Stimulated activated CD8-positive, alpha-beta memory T cell treated with anti-CD3 and anti-CD28 coated beads, Interleukin-12 subunit alpha, Interleukin-12 subunit beta, amount 100 ng/mL, for 24 hours (primary cell): ENCODE measurements around the gene CST9L.

Source experiments
- DNase-seq: peaks from one replicate; pipeline ENCODE4 v3.0.0-alpha.2; 2020; ENCODE audit errors: extremely low read depth

Gene CST9L

DNA sequence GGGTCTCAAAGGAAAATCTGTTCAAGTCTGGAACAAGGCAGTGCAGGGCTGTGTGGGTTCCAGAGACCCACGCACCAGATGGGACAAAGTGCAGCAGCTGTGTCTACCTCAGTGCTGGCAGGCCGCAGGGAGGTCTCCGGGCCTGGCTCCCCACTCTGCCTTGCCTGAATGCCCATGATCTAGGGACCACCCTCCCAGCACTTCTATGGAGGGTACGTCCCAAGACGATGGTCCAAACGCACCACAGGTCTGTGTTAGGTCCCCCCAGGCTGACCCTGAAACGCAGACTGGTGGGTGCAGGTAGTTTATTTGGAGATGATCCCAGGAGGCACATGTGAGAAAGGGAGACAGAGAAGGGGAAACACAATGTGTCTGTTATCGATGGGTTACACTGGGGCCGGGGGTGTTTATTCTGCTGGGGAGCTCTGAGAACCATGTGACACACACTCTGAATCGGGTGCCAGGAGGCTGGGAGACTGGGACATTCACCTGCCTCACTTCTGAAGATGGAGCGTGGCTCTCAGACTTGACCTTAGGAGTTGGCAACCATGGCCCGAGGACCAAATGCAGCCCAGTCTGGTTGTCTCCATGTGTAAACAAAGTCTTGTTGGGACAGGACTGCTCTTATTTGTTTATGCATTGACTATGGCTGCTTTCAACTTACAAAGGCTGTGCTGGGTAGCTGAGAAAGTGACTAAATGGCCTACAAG lies 21.7 kb downstream of the CST9L start:
- no peak for DNase-seq

GRCh38 chr20:23544133-23544532 lies 24.2 kb downstream of the CST9L start:
- no peak for DNase-seq

GRCh38 chr20:23542801-23543200 lies 25.5 kb downstream of the CST9L start:
- no peak for DNase-seq

GRCh38 chr20:23541776-23542175 lies 26.5 kb downstream of the CST9L start:
- DNase-seq: no peak

- DNase-seq: no peak
Measured at GRCh38 chr20:23541330-23541729, 27.0 kb downstream of the CST9L start.

DNA sequence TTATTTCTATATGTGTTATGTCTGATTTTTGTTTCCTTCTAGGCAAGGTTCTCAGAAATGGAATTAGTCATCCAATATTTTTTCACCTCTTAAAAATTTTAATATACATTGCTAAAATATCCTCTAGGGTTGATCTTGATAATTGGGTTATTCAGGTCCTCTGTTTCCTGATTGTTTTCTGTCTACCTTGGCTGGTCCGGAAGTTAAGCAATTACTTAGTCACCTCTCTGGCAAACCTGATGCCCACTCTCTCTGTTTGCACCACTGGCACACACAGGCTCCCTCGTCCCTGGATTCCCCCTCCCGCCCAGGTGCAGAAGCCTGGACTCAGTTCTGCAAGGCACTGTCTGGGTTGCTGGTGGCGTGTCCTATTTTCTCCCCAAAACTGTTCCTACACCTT lies 27.7 kb downstream of the CST9L start:
- DNase-seq: no peak

- DNase-seq: no peak
Measured at GRCh38 chr20:23537030-23537429, 31.3 kb downstream of the CST9L start.

DNA sequence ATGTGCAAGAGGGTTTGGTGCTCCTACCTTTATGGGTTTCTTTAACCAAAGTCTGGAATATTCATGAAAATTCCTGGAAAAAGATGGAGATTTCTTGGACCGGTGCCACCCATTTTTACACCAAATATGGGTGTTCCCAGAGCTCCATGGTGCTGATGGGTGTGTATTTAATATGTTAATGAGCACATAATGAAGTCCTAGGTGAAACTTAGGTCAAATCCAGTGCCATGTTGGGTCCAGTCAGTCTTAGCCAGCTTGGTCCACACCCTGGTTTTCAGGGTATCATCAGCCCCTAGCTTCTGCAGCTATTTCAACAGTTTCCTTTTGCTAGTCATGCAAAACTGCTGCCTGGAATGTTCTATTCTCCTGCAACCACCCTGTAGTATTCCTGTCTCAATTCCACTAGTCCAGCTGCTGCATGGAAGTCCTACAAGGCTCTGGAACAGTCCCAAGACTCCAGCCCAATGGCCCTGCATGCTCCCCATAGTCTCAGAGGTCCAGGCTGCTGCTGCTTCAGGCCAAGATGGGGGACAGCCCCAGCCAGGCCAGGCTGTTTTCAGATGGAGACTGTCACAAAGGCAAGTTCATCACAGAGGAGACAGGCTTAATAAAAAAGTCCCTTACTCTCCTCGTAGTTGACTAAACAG lies 31.8 kb downstream of the CST9L start:
- no peak for DNase-seq

- DNase-seq: no peak
Measured at GRCh38 chr20:23534801-23535593, 33.3 kb downstream of the CST9L start.

DNA sequence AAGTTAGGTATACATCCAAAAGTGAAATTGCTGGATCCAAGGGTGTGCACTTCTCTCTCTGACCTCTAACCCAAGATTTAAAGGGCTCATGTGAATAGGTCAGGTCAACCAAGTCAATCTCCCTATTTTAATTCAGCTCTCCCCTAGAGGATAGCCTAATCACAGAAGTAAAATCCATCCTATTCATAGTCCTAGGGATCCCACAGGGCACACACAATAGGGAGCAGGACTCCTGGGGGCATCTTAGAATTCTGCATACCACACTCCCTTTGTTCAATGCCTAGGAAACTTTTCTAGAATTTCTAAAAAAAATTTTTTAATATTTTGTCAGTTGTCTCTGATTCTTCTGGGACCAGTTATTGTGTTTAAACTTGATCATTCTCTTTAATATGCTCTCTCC lies 35.1 kb downstream of the CST9L start:
- no peak for DNase-seq

DNA sequence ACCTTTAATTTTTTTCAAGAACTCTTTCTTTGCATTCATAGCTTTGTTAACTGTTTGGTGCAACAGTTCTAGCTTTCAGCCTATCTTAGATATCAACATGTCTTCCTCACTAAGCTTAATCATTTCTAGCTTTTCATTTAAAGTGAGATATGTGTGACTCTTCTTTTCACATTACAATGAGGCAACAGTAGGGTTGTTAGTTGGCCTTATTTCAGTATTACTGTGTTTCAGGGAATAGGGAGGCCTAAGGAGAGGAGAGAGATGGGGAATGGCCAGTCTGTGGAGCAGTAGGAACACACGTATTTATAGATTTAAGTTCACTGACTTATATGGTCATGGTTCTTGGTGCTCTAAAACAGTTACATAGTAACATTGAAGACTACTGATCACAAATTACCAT lies 35.8 kb downstream of the CST9L start:
- no peak for DNase-seq

GRCh38 chr20:23530937-23531567 lies 37.2 kb downstream of the CST9L start:
- DNase-seq: no peak

DNA sequence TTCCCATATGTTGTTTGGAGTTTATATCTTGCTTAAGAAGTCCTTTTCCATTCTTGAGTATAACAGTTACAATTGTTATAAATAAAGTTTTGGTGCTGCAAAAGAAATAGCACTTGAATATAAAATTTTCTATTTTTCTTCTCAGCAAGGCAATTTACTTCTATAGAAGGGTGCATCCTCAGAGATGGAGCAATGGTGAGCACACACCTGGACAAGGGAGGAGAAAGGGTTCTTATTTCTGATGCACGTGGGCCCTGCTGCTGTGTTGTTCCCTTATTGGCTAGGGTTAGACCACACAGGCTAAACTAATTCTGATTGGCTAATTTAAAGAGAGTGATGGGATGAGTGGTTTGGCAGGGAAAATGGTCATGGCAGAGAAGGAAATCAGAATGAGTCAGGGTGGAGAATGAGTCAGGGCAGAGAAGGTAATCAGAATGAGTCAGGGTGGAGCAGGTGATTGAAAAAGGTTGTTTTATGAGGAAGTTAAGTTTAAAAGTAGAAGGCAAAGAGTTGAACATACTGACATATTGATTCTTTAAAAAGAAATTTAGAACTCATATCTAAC lies 39.3 kb downstream of the CST9L start:
- DNase-seq: no peak

DNA sequence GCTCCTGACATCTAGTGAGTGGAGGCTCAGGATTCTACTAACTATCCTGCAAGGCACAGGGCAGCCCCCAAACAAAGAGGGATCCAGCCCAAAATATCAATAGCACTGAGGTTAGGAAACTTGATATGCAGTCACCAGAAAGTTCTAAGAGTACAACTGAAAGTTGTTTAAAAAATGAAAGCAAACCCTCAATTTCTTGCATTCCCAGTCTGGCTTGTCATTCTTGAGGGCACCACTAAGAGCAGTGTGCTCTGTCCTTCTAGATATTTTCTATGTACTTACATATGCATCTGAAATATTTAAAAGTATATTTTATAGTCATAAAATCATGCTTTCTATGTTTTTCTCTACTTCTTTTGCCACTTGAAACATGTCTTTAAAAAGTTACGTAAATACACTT lies 41.4 kb downstream of the CST9L start:
- no peak for DNase-seq

GRCh38 chr20:23524146-23524545 lies 44.1 kb downstream of the CST9L start:
- DNase-seq: no peak

DNA sequence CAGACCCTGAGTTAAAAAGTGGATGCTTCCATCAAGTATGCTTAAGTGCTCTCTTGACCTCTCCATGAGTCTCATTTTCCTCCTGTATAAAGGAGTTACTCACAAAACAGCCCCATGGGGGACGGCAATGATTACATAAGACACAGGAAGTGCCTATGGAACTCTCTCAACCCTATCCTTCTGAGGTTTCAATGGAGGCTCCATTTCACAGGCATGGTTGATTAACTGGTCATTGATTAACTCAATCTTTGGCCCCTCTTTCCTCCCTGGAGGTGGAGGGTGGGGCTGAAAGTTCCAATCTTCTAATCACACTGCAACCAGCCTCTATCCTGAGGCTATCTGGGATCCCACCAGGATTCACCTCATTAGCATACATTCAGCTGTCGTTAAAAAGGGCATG lies 48.1 kb downstream of the CST9L start:
- no peak for DNase-seq

DNA sequence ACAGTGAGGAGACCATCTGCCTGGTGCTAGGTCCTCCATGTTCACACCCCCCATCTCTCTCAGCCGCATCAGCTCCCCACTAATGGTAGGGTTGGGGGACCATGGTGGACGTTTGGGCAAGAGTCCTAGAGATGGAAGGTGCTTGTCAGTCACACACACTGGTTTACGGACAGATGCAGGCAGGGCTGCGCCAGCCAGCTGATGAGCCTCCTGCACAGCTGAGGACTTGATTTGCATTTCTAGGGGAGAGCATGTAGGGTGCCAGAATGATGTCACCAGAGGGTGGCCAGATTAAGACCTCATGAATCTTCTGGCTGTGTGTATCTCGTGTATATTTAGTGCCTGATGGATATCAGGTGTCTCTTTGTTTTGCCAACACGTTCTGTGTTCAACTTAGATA lies 48.7 kb downstream of the CST9L start:
- DNase-seq: no peak

- no peak for DNase-seq
Measured at GRCh38 chr20:23517719-23518118, 50.6 kb downstream of the CST9L start.

DNA sequence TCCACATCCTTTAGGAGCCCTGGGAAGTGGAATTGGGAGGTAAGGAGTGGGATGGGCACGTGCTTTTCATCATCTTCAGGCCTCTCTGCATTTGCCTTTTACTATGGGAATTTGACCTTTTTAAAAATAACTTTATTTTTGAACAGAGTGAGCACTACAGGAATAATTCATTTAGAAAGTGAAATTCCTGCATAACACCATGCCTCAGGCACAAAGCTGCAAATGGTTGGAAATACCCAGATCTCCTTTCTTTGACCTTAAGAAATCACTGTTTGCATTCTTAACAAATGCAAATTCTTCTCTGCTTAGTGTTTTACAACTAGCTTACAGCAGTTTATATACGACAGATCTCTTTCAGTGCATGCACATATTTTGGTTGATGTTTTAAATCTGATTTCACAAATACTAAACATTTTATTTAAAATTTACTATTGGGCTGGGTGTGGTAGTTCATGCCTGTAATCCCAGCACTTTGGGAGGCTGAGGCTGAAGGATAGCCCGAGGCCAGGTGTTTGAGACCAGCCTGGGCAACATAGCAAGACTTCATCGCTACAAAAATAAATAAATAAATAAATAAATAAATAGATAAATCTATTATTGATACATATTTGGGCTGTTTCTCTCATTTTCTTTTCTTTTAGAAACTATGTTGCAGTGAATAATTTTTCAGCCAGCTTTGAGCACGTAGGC lies 52.9 kb downstream of the CST9L start:
- DNase-seq: no peak

GRCh38 chr20:23514848-23515247 lies 53.4 kb downstream of the CST9L start:
- DNase-seq: no peak
